Activated CD8-positive, alpha-beta memory T cell treated with anti-CD3 and anti-CD28 coated beads, Interleukin-2, amount 50 U/mL, for 24 hours (primary cell): ENCODE data around the gene BBIP1.
A peak's percentile ranks its signal among the peaks of the same experiment; 100 is the strongest.
"Not testable (repeated sequence)": the region's sequence is repeated elsewhere in the genome, so short reads cannot be mapped to it uniquely, and the experiment has no call there.

Experiments used
- DNase-seq: peaks from one replicate; pipeline ENCODE4 v3.0.0-alpha.2; 2020; ENCODE audit errors: extremely low read depth

The BBIP1 gene

DNA sequence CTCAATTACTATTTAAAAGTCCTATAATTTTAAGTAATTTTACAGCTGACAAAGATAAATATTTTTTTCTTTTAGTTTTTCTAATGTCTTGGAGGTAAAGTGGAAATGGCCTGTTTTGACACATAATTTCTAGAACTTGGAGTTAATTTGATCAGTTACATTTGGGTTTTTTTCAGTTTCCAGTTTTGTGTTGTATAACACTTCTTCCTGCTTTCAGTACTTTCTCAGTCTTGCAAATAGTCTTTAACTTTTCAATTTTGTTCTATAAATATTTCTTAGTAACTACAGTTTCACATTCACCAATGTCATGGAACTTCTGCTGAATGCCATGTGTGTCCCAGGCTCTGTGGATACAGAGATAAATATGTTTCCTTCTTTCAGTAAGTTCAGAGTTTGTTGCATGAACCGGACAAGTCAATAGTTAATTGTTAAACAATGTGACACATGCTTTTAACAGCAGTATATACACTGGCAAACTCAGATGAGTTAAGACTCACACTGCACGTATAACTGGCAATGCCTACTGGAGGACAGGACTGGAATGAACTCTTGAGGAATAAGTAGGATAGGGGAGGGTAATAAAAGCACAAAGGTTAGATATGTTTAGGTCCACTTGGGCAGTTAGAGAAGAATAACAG, 5.0 kb upstream of the BBIP1 start:
- DNase-seq: no peak

GRCh38 chr10:110919971-110920881, 1.2 kb upstream of the BBIP1 start:
- DNase-seq: no peak

DNA sequence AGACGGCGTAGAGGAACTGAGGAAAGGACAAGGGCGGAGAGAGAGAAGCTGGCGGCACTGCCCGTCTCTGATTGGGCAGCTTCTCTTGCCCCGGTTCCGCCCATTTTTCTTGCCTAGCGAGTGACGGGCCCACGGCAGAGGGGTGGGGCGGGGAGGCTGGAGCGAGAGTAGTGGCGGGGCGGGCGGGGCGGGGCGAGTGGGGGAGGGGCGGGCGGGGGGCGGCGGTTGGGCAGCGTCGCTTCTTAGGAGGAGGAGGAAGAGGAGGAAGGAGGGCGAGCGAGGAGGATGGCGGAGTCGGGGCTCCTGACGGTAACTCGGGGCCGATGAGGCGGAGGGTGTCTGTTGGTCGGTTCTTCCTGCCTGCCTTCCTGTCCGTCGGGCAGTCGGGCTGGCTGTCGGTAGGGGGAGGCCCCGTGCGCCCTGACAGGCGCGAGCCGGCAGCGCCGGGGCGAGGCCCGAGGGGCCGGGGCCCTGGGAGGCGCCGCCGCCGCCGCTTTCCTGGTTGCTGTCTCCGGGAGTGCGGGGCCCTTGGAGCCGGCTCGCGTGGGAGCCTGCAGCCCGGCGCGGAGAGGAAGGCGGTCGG, 460 bp upstream of the BBIP1 start, which contains the start of gene SHOC2:
SHOC2 (plus strand) TSS at position 256 of the 583 bp plus-strand sequence. CDS start 44,755 bp downstream, outside the sequence.
- peak; percentile 97 for DNase-seq

DNA sequence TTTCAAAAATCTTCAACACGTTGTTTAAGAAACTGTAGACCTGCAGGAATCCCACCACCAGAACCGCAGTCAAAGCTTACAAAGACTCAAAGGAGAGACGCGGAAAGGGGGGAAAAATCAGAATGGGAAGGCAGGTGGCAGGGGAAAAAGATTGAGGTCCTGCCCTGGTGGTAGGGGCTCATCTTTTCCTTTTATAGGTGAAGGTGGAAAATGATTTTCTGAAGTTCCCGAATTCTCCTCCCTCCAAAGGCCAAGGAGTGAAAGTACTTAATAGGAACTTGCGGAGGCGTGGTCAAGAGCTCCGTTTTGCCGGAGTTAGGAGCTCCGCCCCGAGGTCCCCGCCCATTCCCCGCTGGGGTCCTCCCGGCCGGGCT, 724 bp downstream of the BBIP1 start:
- DNase-seq: peak; percentile 70

GRCh38 chr10:110916554-110917346, 2.2 kb downstream of the BBIP1 start:
- no peak for DNase-seq

- DNase-seq: not testable (repeated sequence)
These were observed 3.4 kb downstream of the BBIP1 start for GRCh38 chr10:110915600-110915999.

DNA sequence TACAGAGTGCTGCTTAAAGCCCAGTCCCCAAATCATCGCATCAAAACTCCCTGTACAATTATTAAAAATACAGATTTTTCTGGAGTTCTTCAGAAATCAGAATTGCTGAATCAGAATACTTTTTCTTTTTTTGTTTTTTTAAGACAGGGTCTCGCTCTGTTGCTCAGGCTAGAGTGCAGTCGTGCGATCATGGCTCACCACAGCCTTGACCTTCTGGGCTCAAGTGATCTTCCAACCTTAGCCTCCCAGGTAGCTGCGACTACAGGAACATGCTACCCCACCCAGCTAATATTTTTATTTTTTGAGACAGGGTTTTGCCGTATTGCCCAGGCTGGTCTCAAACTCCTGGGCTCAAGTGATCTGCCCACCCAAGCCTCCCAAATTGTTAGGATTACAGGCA, 3.9 kb downstream of the BBIP1 start:
- DNase-seq: no peak

GRCh38 chr10:110914431-110914830, 4.5 kb downstream of the BBIP1 start:
- no peak for DNase-seq

- DNase-seq: no peak
These were observed 6.6 kb downstream of the BBIP1 start for GRCh38 chr10:110912374-110912773.

GRCh38 chr10:110910138-110910537, 8.8 kb downstream of the BBIP1 start:
- no peak for DNase-seq

DNA sequence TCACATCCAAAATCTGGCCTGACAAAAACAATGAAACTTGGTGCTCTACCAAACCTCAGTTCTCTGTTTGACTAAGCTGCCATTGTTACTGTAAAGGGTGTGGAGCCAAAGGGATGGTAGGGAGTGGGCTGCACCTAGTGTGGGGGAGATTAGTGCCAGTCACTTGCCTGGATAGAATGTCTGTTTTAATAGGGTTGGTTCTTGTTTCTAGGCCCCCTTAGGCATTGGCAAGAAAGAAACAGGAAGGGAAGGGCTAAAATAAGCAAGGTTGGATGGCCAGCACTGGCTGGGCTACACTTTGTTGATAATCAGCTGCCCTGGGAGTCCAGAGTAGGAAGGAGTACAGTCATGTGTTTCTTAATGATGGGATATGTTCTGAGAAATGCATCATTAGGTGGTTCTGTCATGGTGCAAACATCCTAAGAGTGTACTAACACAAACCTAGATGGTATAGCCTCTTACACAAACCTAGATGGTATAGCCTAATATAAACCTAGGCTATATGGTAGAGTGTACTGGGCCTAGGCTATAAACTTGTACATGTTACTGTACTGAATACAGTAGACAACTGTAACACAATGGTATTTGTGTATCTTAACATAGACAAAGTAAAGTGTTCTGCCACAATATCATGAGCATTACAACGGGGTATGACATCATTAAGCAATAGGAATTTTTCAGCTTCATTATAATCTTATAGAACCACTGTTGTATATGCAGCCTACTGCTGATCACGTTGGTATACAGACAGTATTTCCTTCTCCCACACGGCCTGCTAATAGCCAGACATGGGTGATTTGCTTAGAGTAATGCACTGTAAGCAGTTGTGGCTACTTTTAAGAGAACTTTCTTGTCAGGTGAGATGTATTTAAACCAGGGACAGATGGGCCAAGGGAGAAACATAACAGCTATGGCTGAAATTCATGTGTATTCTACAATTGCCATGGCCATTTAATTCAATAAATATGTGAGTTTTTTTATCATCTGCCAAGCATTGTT, 15.4 kb downstream of the BBIP1 start:
- DNase-seq: no peak

DNA sequence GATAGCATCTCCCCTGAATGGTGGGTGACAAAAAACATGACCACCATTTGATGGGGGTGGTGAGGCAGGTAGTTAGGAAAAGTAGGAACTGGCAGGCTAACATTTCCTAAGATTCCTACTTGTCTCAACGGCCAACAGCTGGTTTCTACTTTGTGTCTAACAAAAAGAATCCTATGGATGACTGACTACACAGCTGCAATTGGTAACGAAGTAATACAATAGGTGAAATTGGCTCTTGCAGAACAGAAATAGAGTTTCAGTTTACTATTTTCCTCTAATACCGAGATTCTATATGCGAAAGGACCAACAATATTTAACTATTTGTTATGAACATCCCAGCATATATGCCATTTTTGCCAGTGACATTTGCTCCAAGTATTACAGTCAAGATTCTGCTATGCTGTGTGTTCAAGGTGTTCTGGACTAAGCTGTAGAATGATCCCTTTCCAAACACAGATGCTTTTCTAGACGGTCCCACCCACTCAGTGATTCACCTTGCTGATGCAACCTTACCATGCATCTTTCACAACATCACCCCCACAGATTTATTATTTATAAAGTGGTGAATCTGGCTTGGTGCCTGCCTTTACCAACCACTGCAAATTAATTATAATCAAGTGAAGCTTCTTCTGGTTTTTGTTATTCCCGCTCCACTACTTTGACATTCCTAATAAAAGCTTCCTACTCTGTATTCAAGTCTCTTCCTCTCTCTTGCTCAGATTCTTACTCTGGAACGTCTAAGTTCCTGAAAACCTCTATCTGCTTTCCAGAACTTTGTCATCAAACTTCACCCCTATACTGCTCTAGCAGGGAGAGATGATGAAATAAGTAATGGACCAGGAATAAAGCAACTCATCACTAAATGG, 16.8 kb downstream of the BBIP1 start:
- no peak for DNase-seq

- DNase-seq: no peak
These were observed 18.0 kb downstream of the BBIP1 start for GRCh38 chr10:110900983-110901382.

DNA sequence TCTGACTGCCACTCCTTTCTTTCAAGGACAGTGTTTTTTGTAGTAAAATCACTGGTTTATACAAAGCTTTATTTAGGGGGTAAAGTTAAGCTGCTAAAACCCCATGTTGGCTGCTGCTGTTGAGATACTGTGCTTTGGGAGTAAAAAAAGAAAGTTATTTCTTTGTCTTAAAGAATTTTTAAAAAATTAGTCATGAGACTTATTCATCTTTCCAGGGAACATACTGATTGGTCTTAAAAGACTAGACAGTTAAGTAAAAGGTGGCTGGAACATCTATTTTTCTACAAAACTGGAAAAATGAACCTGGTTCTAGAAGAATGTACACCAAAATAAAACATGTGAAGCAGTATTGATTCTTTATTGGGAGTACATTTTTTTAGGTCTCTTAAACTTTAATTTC, 20.6 kb downstream of the BBIP1 start:
- DNase-seq: no peak

- DNase-seq: no peak
These were observed 21.8 kb downstream of the BBIP1 start for GRCh38 chr10:110897184-110897583.

DNA sequence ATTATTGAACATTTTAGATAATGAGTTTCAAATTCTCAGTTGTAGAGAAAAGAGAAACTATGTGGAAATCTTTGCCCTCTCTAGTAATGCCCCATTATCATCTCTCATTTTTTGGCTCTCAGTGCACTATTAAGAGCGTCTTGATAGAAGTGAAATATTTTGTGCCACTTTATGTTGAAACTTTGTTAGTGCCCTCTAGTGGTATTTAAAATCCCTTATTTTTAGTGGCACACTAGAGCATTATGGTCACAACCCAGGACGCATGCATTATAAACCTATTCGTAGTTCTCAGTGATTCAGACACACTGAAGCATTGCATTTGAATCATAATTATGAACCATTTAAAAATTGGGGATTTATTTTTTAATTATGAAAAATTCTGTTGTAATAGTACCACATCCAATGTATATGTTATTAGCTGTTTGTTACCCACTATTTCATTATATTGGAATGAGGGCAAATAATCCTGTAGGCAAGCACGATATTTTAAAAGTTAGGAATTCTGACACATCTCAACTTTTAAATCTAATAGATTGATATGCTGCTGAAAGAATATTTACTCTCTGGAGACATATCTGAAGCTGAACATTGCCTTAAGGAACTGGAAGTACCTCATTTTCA, 25.3 kb downstream of the BBIP1 start:
- no peak for DNase-seq

- no peak for DNase-seq
These were observed 26.2 kb downstream of the BBIP1 start for GRCh38 chr10:110892602-110893288.

DNA sequence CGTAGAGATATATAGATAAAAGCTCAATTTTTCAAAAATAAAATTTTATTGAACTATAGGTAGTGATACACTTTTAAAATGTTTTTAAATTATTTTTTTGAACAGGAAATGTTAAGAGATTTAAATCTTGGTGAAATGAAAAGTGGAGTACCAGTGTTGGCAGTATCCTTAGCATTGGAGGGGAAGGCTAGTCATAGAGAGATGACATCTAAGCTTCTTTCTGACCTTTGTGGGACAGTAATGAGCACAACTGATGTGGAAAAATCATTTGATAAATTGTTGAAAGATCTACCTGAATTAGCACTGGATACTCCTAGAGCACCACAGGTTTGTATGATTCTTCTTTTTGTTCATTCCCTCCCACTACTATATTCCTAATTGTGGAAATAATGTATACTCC, 31.4 kb downstream of the BBIP1 start:
- DNase-seq: no peak
